ENCODE results near the gene TOX2.
A peak's percentile ranks its signal among the peaks of the same experiment; 100 is the strongest.

The TOX2 gene

GRCh38 chr20:44003609-44004008, 89.0 kb downstream of the TOX2 start:
- DNase-seq, result no peak

GRCh38 chr20:44004306-44004915, 89.8 kb downstream of the TOX2 start:
- no peak for DNase-seq

GRCh38 chr20:44005661-44006060, 91.0 kb downstream of the TOX2 start:
- DNase-seq, result no peak

GRCh38 chr20:44006126-44006525, 91.5 kb downstream of the TOX2 start:
- DNase-seq, result no peak

GRCh38 chr20:44006578-44006977, 91.9 kb downstream of the TOX2 start:
- DNase-seq, result no peak

GRCh38 chr20:44008806-44009678, 94.4 kb downstream of the TOX2 start:
- no peak for DNase-seq

- no peak for DNase-seq
Measured at GRCh38 chr20:44009679-44009992, 95.0 kb downstream of the TOX2 start.

GRCh38 chr20:44010162-44010704, 95.6 kb downstream of the TOX2 start:
- no peak for DNase-seq

GRCh38 chr20:44011251-44011940, 96.7 kb downstream of the TOX2 start:
- no peak for DNase-seq

GRCh38 chr20:44012466-44013226, 98.0 kb downstream of the TOX2 start:
- no peak for DNase-seq

GRCh38 chr20:44014807-44015732, 100.4 kb downstream of the TOX2 start:
- DNase-seq, result no peak

GRCh38 chr20:44015733-44016103, 101.1 kb downstream of the TOX2 start:
- DNase-seq, result no peak

GRCh38 chr20:44016525-44016924, 101.9 kb downstream of the TOX2 start:
- DNase-seq, result no peak

- DNase-seq, result no peak
Measured at GRCh38 chr20:44017211-44017610, 102.6 kb downstream of the TOX2 start.

GRCh38 chr20:44017905-44018258, 103.2 kb downstream of the TOX2 start:
- DNase-seq, result no peak

- no peak for DNase-seq
Measured at GRCh38 chr20:44018259-44018941, 103.7 kb downstream of the TOX2 start.

- no peak for DNase-seq
Measured at GRCh38 chr20:44018942-44019637, 104.4 kb downstream of the TOX2 start.

GRCh38 chr20:44019638-44020335, 105.1 kb downstream of the TOX2 start:
- DNase-seq, result peak; percentile 8

GRCh38 chr20:44020406-44021148, 105.9 kb downstream of the TOX2 start:
- DNase-seq, result no peak

All from activated CD4-positive, alpha-beta T cell treated with anti-CD3 and anti-CD28 coated beads, Interleukin-2, amount 50 U/mL, for 1 hour (primary cell).